CD8-positive, alpha-beta memory T cell (primary cell): ENCODE data around the gene PDE2A. TPM values are rescaled to one million over a fixed set of nuclear protein-coding genes. Genes with fewer than 3 reads are reported as not detected.

ENCODE experiments used
- CTCF ChIA-PET: fragments of 350-600 bp; sonication (Branson Sonifier 250); formaldehyde crosslinking; loops from one replicate; lab custom pipeline; 2021; ENCODE audit warnings: antibody characterized with exemption; lab: Charles Lee
- POLR2A ChIA-PET: fragments of 350-600 bp; sonication (Branson Sonifier 250); formaldehyde crosslinking; loops from one replicate; lab custom pipeline; 2021; ENCODE audit warnings: antibody characterized with exemption; lab: Charles Lee
- DNase-seq, 5 donors: peaks; one replicate each; pipeline versions ENCODE4 v3.0.0 to v3.0.0-alpha.2; 2020 to 2022; ENCODE audit warnings: mixed read lengths in 1 of 5
- H3K27ac ChIP-seq: one replicate; pipeline ENCODE4 v1.7.0; 2013; ENCODE audit warnings: low read depth, mild to moderate bottlenecking, low read length, moderate library complexity
- H3K27me3 ChIP-seq: 2 replicates; pipeline ENCODE4 v1.7.0; 2013; ENCODE audit warnings: low read length, mild to moderate bottlenecking; ENCODE audit not compliant: insufficient read depth, poor library complexity, severe bottlenecking
- H3K36me3 ChIP-seq: 2 replicates; pipeline ENCODE4 v1.7.0; 2013; ENCODE audit warnings: mild to moderate bottlenecking, low read length, moderate library complexity; ENCODE audit not compliant: insufficient read depth
- H3K4me1 ChIP-seq: 2 replicates; pipeline ENCODE4 v1.7.0; 2013; ENCODE audit warnings: mild to moderate bottlenecking, low read length, moderate library complexity; ENCODE audit not compliant: insufficient read depth
- H3K4me3 ChIP-seq: 2 replicates; pipeline ENCODE4 v1.7.0; 2013; ENCODE audit warnings: mild to moderate bottlenecking, low read length
- H3K9me3 ChIP-seq: 2 replicates; pipeline ENCODE4 v1.7.0; 2013; ENCODE audit warnings: mild to moderate bottlenecking, low read length
- H3K27ac Mint-ChIP-seq, 8 donors: one replicate each; pipeline ENCODE4 v1.8.0; 2020 to 2021; ENCODE audit warnings: mixed read lengths in 8 of 8, mild to moderate bottlenecking in 6 of 8, inconsistent platforms in 3 of 8, moderate library complexity in 3 of 8
- H3K27me3 Mint-ChIP-seq, 2 donors: one replicate each; pipeline ENCODE4 v1.8.0; 2020 to 2021; ENCODE audit warnings: mixed read lengths in 2 of 2, mild to moderate bottlenecking in 1 of 2, moderate library complexity in 1 of 2
- H3K36me3 Mint-ChIP-seq, 3 donors: one replicate each; pipeline ENCODE4 v1.8.0; 2020 to 2021; ENCODE audit warnings: mixed read lengths in 3 of 3, inconsistent platforms in 1 of 3, mild to moderate bottlenecking in 1 of 3
- H3K4me1 Mint-ChIP-seq, 3 donors: one replicate each; pipeline ENCODE4 v1.8.0; 2020 to 2021; ENCODE audit warnings: mixed read lengths in 3 of 3, inconsistent platforms in 1 of 3, mild to moderate bottlenecking in 1 of 3
- H3K4me3 Mint-ChIP-seq, 7 donors: one replicate each; pipeline ENCODE4 v1.8.0; 2020 to 2021; ENCODE audit warnings: mixed read lengths in 7 of 7, mild to moderate bottlenecking in 6 of 7, moderate library complexity in 4 of 7, inconsistent platforms in 2 of 7
- H3K9me3 Mint-ChIP-seq, 5 donors: one replicate each; pipeline ENCODE4 v1.8.0; 2020 to 2022; ENCODE audit warnings: mixed read lengths in 5 of 5, mild to moderate bottlenecking in 3 of 5, moderate library complexity in 2 of 5, inconsistent platforms in 1 of 5
- polyA plus RNA-seq: library from polyadenylated mRNA; unstranded; fragments of 300-500 nt; fragmentation: Illumina TruSeq; gene quantifications from one replicate; pipeline ENCODE4 v1.2.3, GENCODE V29; 2021
- total RNA-seq, 2 experiments: library from RNA; stranded (reverse); gene quantifications; one replicate each; pipeline ENCODE4 v1.2.3, GENCODE V29; 2021

PDE2A gene
- total and polyA plus RNA-seq, 3 experiments from 2014 or later, result 0.08 to 0.66 (median 0.55) TPM

DNA sequence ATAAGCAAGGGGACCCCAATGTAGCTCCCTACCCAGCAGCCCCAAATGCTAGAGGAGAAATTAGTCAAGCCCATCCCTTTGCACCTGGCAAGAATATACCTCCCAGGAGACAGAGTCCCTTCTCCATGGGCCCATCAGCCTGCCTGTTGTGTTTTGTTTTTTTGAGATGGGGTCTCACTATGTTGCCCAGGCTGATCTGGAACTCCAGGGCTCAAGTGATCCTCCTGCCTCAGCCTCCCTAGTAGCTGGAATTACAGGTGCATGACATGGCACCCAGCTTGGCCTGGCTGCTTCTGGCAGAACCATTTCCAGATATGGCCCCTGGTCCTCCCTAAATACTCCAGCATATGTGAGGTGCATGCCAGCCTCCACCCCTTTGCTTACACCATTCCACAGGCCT, 22.1 kb downstream of the PDE2A start:
- no peaks in the 10 kb centered on the region for H3K36me3 Mint-ChIP-seq
- no peak overlapping the region for H3K27ac Mint-ChIP-seq
- no peaks in the 10 kb centered on the region for H3K9me3 Mint-ChIP-seq
- no peaks in the 10 kb centered on the region for H3K4me1 Mint-ChIP-seq
- no peak overlapping the region for H3K4me3 Mint-ChIP-seq
- DNase-seq, result no peak
- POLR2A ChIA-PET, result no interaction called here
- H3K36me3 ChIP-seq, result no peaks in the 10 kb centered on the region
- no peaks in the 10 kb centered on the region for H3K4me1 ChIP-seq
- CTCF ChIA-PET, result no interaction called here
- no peak overlapping the region for H3K27ac ChIP-seq
- H3K4me3 ChIP-seq, result no peak overlapping the region
- no peaks in the 10 kb centered on the region for H3K9me3 ChIP-seq
- H3K27me3 ChIP-seq, result no peaks in the 10 kb centered on the region
- H3K27me3 Mint-ChIP-seq, result peaks cover 5 to 6% of the 10 kb centered on the region in 2 donors

DNA sequence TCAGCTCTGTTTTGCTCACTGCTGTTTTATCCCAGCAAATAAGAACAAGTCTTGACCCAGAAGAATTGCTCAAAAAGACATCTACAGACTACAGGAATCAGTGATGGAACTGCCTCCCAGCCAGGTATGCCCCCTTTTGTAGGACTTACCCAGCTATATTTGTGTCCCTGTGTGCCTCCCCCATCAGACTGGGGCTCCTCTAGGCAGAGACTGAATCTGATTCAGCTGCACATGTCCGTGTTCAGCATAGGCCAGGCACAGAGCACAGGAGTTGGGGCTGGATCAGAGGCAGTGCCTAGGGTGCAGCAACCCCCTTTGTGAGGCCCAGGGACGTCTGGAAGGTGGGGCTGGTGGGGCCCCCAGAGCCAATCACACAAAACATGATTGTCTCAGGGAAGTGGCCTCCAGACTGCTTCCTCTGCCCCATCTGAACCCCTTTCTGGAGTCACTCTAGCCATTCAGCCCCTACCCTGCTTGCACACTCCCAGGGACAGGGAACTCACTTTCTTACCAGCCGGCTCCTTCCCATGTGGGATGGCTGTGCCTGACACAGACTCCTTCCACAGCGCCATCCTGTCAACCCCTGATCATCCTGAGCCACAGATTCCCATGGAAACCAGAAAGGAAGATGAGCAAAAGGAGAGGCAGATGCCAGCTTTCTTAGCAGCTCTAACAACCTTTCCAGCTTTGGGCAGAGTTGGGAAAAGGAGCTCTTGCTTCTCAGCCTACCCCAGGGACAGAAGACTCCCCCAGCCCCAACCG, 24.8 kb downstream of the PDE2A start:
- Histone ChIP-seq H3K27ac (no peak overlapping the region), H3K36me3 (no peaks in the 10 kb centered on the region), H3K4me1 (no peaks in the 10 kb centered on the region), H3K9me3 (no peaks in the 10 kb centered on the region), H3K4me3 (no peak overlapping the region), H3K27me3 (no peaks in the 10 kb centered on the region)
- H3K4me1 Mint-ChIP-seq, result no peaks in the 10 kb centered on the region
- no peak for DNase-seq
- H3K4me3 Mint-ChIP-seq, result no peak overlapping the region
- H3K27ac Mint-ChIP-seq, result no peak overlapping the region
- H3K36me3 Mint-ChIP-seq, result no peaks in the 10 kb centered on the region
- H3K9me3 Mint-ChIP-seq, result no peaks in the 10 kb centered on the region
- peaks cover 5% of the 10 kb centered on the region in 2 donors for H3K27me3 Mint-ChIP-seq
- ChIA-PET POLR2A (no interaction called here), CTCF (no interaction called here)

DNA sequence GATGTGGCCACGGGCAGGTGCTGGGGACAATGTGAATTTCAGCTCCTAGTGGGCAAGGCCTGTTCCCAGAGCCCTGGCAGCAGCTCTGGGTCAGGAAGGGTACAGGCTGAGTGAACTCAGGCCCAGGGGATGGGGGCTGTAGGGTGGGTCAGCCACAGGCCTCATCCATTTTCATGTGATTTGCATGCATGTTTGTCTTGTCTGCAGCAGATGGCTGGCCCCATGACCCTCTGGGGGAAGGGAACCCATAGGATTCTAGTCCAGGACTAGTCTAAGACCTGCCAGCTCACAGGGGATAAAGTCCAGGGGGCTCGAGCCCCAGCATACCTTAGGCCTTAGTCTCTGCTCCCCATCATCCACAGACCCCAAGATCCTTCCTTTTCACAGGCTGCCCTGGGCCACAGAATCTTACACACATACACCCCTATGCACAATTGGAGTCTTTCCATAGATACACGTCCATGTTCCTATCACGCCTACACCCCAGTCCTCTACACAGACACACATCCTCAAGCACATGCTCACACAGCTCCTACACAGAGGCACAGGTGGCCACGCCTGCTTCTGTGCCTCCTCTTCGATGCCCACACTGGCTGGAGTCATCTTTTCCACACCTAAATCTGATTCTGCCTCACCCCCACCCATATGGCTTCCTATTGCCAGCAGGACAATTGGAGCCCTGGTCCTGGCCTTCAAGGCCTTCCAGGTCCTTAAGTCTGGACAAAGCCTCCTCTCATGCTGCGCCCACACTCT, 25.7 kb downstream of the PDE2A start:
- Mint-ChIP-seq H3K27ac (no peak overlapping the region), H3K36me3 (no peaks in the 10 kb centered on the region), H3K27me3 (peaks cover 5 to 8% of the 10 kb centered on the region in 2 donors), H3K4me3 (no peak overlapping the region), H3K9me3 (peaks cover 0 to 1% (median 0%) of the 10 kb centered on the region in 5 donors), H3K4me1 (no peaks in the 10 kb centered on the region)
- H3K27ac ChIP-seq, result no peak overlapping the region
- no peak for DNase-seq
- no peaks in the 10 kb centered on the region for H3K27me3 ChIP-seq
- ChIA-PET POLR2A (no interaction called here), CTCF (no interaction called here)
- no peaks in the 10 kb centered on the region for H3K9me3 ChIP-seq
- H3K4me1 ChIP-seq, result no peaks in the 10 kb centered on the region
- H3K36me3 ChIP-seq, result no peaks in the 10 kb centered on the region
- no peak overlapping the region for H3K4me3 ChIP-seq

DNA sequence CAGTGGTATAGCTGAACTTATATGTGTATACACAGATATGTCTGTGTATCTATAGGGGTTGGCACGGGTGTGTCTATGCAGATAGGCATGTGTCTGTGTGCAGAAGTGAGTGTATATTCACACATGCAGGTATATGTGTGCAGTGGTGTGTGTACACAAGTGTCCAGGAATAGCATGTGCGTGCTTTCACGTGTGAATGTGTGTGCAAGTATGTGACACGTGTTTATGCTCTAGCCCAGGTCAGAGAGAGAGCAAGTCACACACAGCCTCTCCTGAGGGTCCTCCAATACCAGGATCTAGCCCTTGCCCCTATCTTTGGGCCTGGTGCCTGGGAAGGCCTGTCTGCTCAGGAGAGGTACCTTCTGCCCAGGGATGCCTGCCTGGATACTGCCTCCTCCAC, 26.3 kb downstream of the PDE2A start:
- no peaks in the 10 kb centered on the region for H3K36me3 Mint-ChIP-seq
- H3K9me3 Mint-ChIP-seq, result peaks cover 0 to 2% (median 0%) of the 10 kb centered on the region in 5 donors
- no peak overlapping the region for H3K4me3 Mint-ChIP-seq
- Histone ChIP-seq H3K4me3 (no peak overlapping the region), H3K9me3 (no peaks in the 10 kb centered on the region), H3K36me3 (no peaks in the 10 kb centered on the region), H3K27me3 (no peaks in the 10 kb centered on the region), H3K27ac (no peak overlapping the region), H3K4me1 (no peaks in the 10 kb centered on the region)
- H3K4me1 Mint-ChIP-seq, result no peaks in the 10 kb centered on the region
- no peak for DNase-seq
- ChIA-PET CTCF (no interaction called here), POLR2A (no interaction called here)
- H3K27ac Mint-ChIP-seq, result no peak overlapping the region
- H3K27me3 Mint-ChIP-seq, result peaks cover 0 to 5% of the 10 kb centered on the region in 2 donors

DNA sequence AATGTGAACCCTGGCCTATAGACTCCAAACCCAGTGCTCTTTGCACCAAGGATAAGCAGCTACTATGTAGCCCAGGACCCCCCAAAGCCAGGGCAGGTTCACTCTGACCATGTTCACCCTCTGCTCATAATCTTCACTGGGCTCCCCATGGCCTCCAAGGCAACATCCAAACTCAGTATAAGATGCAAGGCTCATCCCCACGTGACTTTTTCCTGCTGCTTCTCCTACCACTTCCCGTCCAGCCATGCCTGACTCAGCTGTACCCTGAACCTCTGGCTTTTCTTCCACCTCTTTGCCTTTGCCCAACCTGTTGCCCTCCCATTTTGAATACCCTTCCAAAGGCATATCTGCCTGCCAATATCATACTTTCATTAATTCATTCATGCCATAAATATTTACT, 27.8 kb downstream of the PDE2A start:
- H3K27ac Mint-ChIP-seq, result no peak overlapping the region
- H3K4me1 ChIP-seq, result peaks cover 5% of the 10 kb centered on the region
- H3K27ac ChIP-seq, result no peak overlapping the region
- no peak overlapping the region for H3K4me3 Mint-ChIP-seq
- no peaks in the 10 kb centered on the region for H3K36me3 Mint-ChIP-seq
- H3K9me3 Mint-ChIP-seq, result peaks cover 0 to 2% (median 0%) of the 10 kb centered on the region in 5 donors
- CTCF ChIA-PET, result interaction anchor here (4.1 kb wide), 1 partner anchor 175 kb away, joined by 23 read pairs; no protein-coding TSS in a partner anchor
- H3K36me3 ChIP-seq, result no peaks in the 10 kb centered on the region
- H3K27me3 ChIP-seq, result peaks cover 4% of the 10 kb centered on the region
- DNase-seq, result no peak
- POLR2A ChIA-PET, result no interaction called here
- peaks cover 0 to 5% of the 10 kb centered on the region in 2 donors for H3K27me3 Mint-ChIP-seq
- no peaks in the 10 kb centered on the region for H3K9me3 ChIP-seq
- no peaks in the 10 kb centered on the region for H3K4me1 Mint-ChIP-seq
- H3K4me3 ChIP-seq, result no peak overlapping the region

DNA sequence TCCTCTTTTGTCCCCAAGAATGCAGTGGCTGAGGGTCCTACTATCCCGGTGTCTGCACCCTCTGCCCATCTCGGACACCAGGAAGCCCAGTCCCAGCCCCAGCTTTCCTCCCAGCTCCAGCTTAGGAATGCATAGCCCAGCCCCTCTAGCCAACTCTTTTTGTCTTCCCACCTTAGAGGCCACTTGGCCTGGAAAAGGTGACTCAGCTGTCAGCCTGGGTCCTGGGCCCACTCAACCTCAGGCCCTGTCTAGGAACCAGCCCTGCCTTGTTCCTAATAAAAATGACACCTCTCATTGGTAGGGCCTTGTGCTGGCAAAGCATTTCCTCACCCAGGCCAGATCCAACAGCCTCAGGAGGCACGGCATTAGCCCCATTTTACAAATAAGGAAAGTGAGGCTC, 28.2 kb downstream of the PDE2A start:
- ChIA-PET CTCF (interaction anchor here (4.1 kb wide), 1 partner anchor 175 kb away, joined by 23 read pairs; no protein-coding TSS in a partner anchor), POLR2A (no interaction called here)
- no peak for DNase-seq

DNA sequence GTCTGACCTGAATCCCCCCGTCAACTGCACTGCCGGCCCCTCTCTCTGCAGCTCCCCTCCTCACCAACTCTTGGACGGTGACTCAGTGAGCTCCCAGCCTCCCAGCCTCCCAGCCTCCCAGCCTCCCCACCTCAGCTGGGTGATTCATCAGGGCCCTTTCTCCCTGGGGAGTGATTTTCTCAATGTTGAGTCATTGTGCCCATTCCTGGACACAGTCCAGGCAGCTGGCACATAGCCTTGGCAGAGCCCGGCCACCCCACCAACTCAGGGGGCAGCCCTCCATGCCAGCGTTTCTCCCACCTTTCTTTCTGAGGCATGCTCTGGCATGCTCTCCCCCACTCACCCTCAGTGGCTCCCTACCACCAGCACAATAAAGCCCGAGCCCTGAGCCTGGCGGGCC, 30.7 kb downstream of the PDE2A start:
- POLR2A ChIA-PET, result no interaction called here
- H3K27ac Mint-ChIP-seq, result no peak overlapping the region
- H3K27me3 Mint-ChIP-seq, result peaks cover 0 to 3% of the 10 kb centered on the region in 2 donors
- H3K9me3 Mint-ChIP-seq, result peaks cover 0 to 2% (median 0%) of the 10 kb centered on the region in 5 donors
- no peaks in the 10 kb centered on the region for H3K4me1 Mint-ChIP-seq
- H3K36me3 Mint-ChIP-seq, result no peaks in the 10 kb centered on the region
- no peak overlapping the region for H3K27ac ChIP-seq
- CTCF ChIA-PET, result interaction anchor here (0.6 to 4.1 kb wide), 9 partner anchors 10 to 172 kb away, joined by 3 to 28 read pairs (median 4); no protein-coding TSS in a partner anchor
- peaks cover 5% of the 10 kb centered on the region for H3K4me1 ChIP-seq
- H3K27me3 ChIP-seq, result peaks cover 23% of the 10 kb centered on the region
- H3K4me3 ChIP-seq, result no peak overlapping the region
- peak overlapping the region in 6 of 7 donors; percentile 21 to 77 (median 60) for H3K4me3 Mint-ChIP-seq
- no peak for DNase-seq
- no peaks in the 10 kb centered on the region for H3K9me3 ChIP-seq
- H3K36me3 ChIP-seq, result no peaks in the 10 kb centered on the region

More for the DNA sequence above, 28.2 kb downstream of the PDE2A start:
- H3K27ac ChIP-seq, result no peak overlapping the region
- Mint-ChIP-seq H3K27ac (peak overlapping the region in 1 of 8 donors; percentile 53), H3K4me3 (no peak overlapping the region), H3K9me3 (peaks cover 0 to 2% (median 0%) of the 10 kb centered on the region in 5 donors), H3K4me1 (no peaks in the 10 kb centered on the region), H3K36me3 (no peaks in the 10 kb centered on the region), H3K27me3 (peaks cover 0 to 5% of the 10 kb centered on the region in 2 donors)
- H3K9me3 ChIP-seq, result no peaks in the 10 kb centered on the region
- peaks cover 9% of the 10 kb centered on the region for H3K27me3 ChIP-seq
- H3K4me3 ChIP-seq, result no peak overlapping the region
- H3K36me3 ChIP-seq, result no peaks in the 10 kb centered on the region
- peaks cover 5% of the 10 kb centered on the region for H3K4me1 ChIP-seq
